Liver (tissue), 3 donors: ENCODE data around the gene POLL.

ENCODE experiments used
- GABPA ChIP-seq, 2 donors: IDR thresholded peaks in 1 of 2; conservative IDR thresholded peaks in 1 of 2; 2 replicates each; pipeline ENCODE4 v1.6.1; 2016; ENCODE audit warnings: antibody characterized with exemption in 2 of 2, mild to moderate bottlenecking in 1 of 2, moderate library complexity in 1 of 2
- SP1 ChIP-seq: IDR thresholded peaks from 2 replicates; pipeline ENCODE4 v1.6.1; 2018; ENCODE audit warnings: antibody characterized with exemption, mild to moderate bottlenecking
- TF ChIP-seq, protein P1 (sequence below): IDR thresholded peaks from 2 replicates; pipeline ENCODE4 v1.6.1; 2016; ENCODE audit warnings: antibody characterized with exemption
- TF ChIP-seq, protein P2 (sequence below): fragments of 150-350 bp; IDR thresholded peaks from 2 replicates; pipeline ENCODE4 v1.5.1; 2017; ENCODE audit warnings: improper control_type of control experiment, low read depth, low read length; ENCODE audit not compliant: missing input control
- TF ChIP-seq, protein P3 (sequence below): IDR thresholded peaks from 2 replicates; pipeline ENCODE4 v1.6.1; 2016; ENCODE audit warnings: antibody characterized with exemption
- donor health status: healthy.
- donor health status: healthy.

DNA sequence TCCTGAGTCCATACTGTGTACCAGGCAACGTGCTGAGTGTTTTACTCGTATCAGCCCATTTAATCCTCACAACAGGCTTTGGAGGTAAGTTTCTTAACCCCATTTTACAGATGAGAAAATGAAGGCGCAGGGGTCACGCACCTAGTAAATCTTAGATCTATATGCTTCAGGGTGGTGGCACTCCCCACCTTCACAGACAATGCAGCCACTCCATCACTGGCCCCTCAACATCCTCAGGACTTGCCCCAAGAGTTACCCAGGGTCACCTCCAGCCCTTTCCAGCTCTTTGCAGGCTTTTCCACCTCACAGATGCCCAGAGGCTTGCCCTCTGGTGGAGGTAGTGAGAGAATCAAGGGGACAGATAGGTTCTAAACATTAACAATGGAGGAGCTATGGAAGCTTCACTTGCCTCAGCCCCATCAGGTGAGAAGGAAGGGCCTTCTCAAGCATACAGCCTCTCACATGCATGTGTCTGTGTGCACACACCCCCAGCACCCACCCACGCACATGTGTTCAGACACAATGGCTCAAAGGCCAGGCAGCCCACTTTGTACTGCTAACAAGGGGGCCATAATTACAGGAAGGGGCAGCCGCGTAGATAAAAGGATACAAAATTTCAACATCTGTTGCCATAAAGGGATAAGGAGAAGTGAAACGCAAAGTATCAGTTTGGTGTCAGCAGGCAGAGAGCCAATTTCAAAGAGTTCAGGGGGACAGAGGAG, 29.2 kb upstream of the POLL start:
- no peak for TF ChIP-seq GABPA (IDR thresholded peaks at IDR 0.05 in 1 of 2, conservative IDR thresholded peaks at IDR 0.05 in 1 of 2)
- TF ChIP-seq, protein P1, sequence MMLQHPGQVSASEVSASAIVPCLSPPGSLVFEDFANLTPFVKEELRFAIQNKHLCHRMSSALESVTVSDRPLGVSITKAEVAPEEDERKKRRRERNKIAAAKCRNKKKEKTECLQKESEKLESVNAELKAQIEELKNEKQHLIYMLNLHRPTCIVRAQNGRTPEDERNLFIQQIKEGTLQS = no peak
- TF ChIP-seq, protein P2, sequence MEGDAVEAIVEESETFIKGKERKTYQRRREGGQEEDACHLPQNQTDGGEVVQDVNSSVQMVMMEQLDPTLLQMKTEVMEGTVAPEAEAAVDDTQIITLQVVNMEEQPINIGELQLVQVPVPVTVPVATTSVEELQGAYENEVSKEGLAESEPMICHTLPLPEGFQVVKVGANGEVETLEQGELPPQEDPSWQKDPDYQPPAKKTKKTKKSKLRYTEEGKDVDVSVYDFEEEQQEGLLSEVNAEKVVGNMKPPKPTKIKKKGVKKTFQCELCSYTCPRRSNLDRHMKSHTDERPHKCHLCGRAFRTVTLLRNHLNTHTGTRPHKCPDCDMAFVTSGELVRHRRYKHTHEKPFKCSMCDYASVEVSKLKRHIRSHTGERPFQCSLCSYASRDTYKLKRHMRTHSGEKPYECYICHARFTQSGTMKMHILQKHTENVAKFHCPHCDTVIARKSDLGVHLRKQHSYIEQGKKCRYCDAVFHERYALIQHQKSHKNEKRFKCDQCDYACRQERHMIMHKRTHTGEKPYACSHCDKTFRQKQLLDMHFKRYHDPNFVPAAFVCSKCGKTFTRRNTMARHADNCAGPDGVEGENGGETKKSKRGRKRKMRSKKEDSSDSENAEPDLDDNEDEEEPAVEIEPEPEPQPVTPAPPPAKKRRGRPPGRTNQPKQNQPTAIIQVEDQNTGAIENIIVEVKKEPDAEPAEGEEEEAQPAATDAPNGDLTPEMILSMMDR = no peak
- no peak for TF ChIP-seq SP1
- TF ChIP-seq, protein P3, sequence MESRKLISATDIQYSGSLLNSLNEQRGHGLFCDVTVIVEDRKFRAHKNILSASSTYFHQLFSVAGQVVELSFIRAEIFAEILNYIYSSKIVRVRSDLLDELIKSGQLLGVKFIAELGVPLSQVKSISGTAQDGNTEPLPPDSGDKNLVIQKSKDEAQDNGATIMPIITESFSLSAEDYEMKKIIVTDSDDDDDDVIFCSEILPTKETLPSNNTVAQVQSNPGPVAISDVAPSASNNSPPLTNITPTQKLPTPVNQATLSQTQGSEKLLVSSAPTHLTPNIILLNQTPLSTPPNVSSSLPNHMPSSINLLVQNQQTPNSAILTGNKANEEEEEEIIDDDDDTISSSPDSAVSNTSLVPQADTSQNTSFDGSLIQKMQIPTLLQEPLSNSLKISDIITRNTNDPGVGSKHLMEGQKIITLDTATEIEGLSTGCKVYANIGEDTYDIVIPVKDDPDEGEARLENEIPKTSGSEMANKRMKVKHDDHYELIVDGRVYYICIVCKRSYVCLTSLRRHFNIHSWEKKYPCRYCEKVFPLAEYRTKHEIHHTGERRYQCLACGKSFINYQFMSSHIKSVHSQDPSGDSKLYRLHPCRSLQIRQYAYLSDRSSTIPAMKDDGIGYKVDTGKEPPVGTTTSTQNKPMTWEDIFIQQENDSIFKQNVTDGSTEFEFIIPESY = no peak
